ENCODE results near the gene NBL1. TPM values are rescaled to one million over a fixed set of nuclear protein-coding genes. Genes with fewer than 3 reads are reported as not detected.
"Not testable (repeated sequence)": the region's sequence is repeated elsewhere in the genome, so short reads cannot be mapped to it uniquely, and the experiment has no call there.

The NBL1 gene
- total RNA-seq, 1 donor from 2014 or later = 159 TPM

GRCh38 chr1:19636065-19636464, 8.0 kb upstream of the NBL1 start:
- H3K9me3 Mint-ChIP-seq (ENCODE audit: low read depth) = no peaks in the 10 kb centered on the region
- DNase-seq (ENCODE audit: low spot score) = no peak
- no peak overlapping the region for H3K27ac Mint-ChIP-seq (ENCODE audit: unreplicated experiment)
- H3K4me3 Mint-ChIP-seq (ENCODE audit: unreplicated experiment) = no peak overlapping the region
- H3K27me3 Mint-ChIP-seq (ENCODE audit: low read depth) = no peaks in the 10 kb centered on the region
- no peak for TF ChIP-seq CTCF (IDR thresholded peaks at IDR 0.05)
- peaks cover 27% of the 10 kb centered on the region for H3K4me1 Mint-ChIP-seq (ENCODE audit: low read depth)
- H3K36me3 Mint-ChIP-seq (ENCODE audit: low read depth) = no peaks in the 10 kb centered on the region

GRCh38 chr1:19636749-19637148, 7.4 kb upstream of the NBL1 start:
- not testable (repeated sequence) for H3K4me3 Mint-ChIP-seq (ENCODE audit: unreplicated experiment); H3K27ac Mint-ChIP-seq (ENCODE audit: unreplicated experiment); H3K27me3 Mint-ChIP-seq (ENCODE audit: low read depth); H3K36me3 Mint-ChIP-seq (ENCODE audit: low read depth); DNase-seq (ENCODE audit: low spot score); H3K9me3 Mint-ChIP-seq (ENCODE audit: low read depth)
- peaks cover 32% of the 10 kb centered on the region for H3K4me1 Mint-ChIP-seq (ENCODE audit: low read depth)

GRCh38 chr1:19637606-19638005, 6.5 kb upstream of the NBL1 start:
- TF ChIP-seq CTCF (IDR thresholded peaks at IDR 0.05) = no peak
- Mint-ChIP-seq H3K27me3 (ENCODE audit: low read depth) (no peaks in the 10 kb centered on the region), H3K27ac (ENCODE audit: unreplicated experiment) (no peak overlapping the region), H3K4me1 (ENCODE audit: low read depth) (peaks cover 32% of the 10 kb centered on the region), H3K4me3 (ENCODE audit: unreplicated experiment) (no peak overlapping the region), H3K9me3 (ENCODE audit: low read depth) (no peaks in the 10 kb centered on the region), H3K36me3 (ENCODE audit: low read depth) (no peaks in the 10 kb centered on the region)
- DNase-seq (ENCODE audit: low spot score) = no peak

GRCh38 chr1:19639228-19639627, 4.9 kb upstream of the NBL1 start:
- not testable (repeated sequence) for H3K36me3 Mint-ChIP-seq (ENCODE audit: low read depth); H3K27me3 Mint-ChIP-seq (ENCODE audit: low read depth); H3K9me3 Mint-ChIP-seq (ENCODE audit: low read depth); H3K27ac Mint-ChIP-seq (ENCODE audit: unreplicated experiment); DNase-seq (ENCODE audit: low spot score); H3K4me3 Mint-ChIP-seq (ENCODE audit: unreplicated experiment)
- H3K4me1 Mint-ChIP-seq (ENCODE audit: low read depth) = peaks cover 38% of the 10 kb centered on the region
- TF ChIP-seq CTCF (IDR thresholded peaks at IDR 0.05) = peak; percentile 36

- H3K36me3 Mint-ChIP-seq (ENCODE audit: low read depth) = no peaks in the 10 kb centered on the region
- H3K9me3 Mint-ChIP-seq (ENCODE audit: low read depth) = no peaks in the 10 kb centered on the region
- no peaks in the 10 kb centered on the region for H3K27me3 Mint-ChIP-seq (ENCODE audit: low read depth)
- no peak overlapping the region for H3K4me3 Mint-ChIP-seq (ENCODE audit: unreplicated experiment)
- TF ChIP-seq CTCF (IDR thresholded peaks at IDR 0.05) = no peak
- H3K4me1 Mint-ChIP-seq (ENCODE audit: low read depth) = peaks cover 38% of the 10 kb centered on the region
- DNase-seq (ENCODE audit: low spot score) = no peak
- H3K27ac Mint-ChIP-seq (ENCODE audit: unreplicated experiment) = no peak overlapping the region
Observed at GRCh38 chr1:19639999-19640362, 4.1 kb upstream of the NBL1 start.

- peak overlapping the region; percentile 33 for H3K27ac Mint-ChIP-seq (ENCODE audit: unreplicated experiment)
- H3K36me3 Mint-ChIP-seq (ENCODE audit: low read depth) = no peaks in the 10 kb centered on the region
- peaks cover 39% of the 10 kb centered on the region for H3K4me1 Mint-ChIP-seq (ENCODE audit: low read depth)
- no peaks in the 10 kb centered on the region for H3K27me3 Mint-ChIP-seq (ENCODE audit: low read depth)
- no peak for DNase-seq (ENCODE audit: low spot score)
- no peaks in the 10 kb centered on the region for H3K9me3 Mint-ChIP-seq (ENCODE audit: low read depth)
- no peak overlapping the region for H3K4me3 Mint-ChIP-seq (ENCODE audit: unreplicated experiment)
- TF ChIP-seq CTCF (IDR thresholded peaks at IDR 0.05) = peak; percentile 51
Observed at GRCh38 chr1:19640363-19641316, 3.5 kb upstream of the NBL1 start.

Data from chondrocyte (in vitro differentiated cells).